Activated CD8-positive, alpha-beta memory T cell treated with anti-CD3 and anti-CD28 coated beads for 4 hours (primary cell): ENCODE data around the gene RCOR1.

Experiments used
- DNase-seq, 2 donors: peaks; one replicate each; pipeline ENCODE4 v3.0.0-alpha.2; 2020; ENCODE audit warnings: low read depth in 2 of 2

RCOR1 gene

GRCh38 chr14:102775855-102776760, 183.7 kb downstream of the RCOR1 start:
- DNase-seq, result peak in 1 of 2 donors; percentile 13

- DNase-seq, result peak; percentile 73 to 78
Measured at GRCh38 chr14:102776761-102777710, 184.6 kb downstream of the RCOR1 start, which contains the start of gene TRAF3. TSS of gene TRAF3 (plus strand) at chr14:102777449. CDS start at chr14:102870202, 92,753 bp downstream.

GRCh38 chr14:102777711-102778337, 185.4 kb downstream of the RCOR1 start:
- DNase-seq, result no peak

- no peak for DNase-seq
Measured at GRCh38 chr14:102778338-102779083, 186.1 kb downstream of the RCOR1 start.

GRCh38 chr14:102779084-102779462, 186.6 kb downstream of the RCOR1 start:
- no peak for DNase-seq

- no peak for DNase-seq
Measured at GRCh38 chr14:102779574-102780315, 187.3 kb downstream of the RCOR1 start.
